ENCODE measurements around the gene POLA2. TPM values are rescaled to one million over a fixed set of nuclear protein-coding genes. Genes with fewer than 3 reads are reported as not detected.

Gene POLA2
- total and polyA plus RNA-seq, 9 of the 15 experiments (the other 6 are each of a cell fraction or from before 2014, with no cell fraction given) = 2.7 to 134 (median 44.4) TPM

- Histone ChIP-seq H3K79me2 (ENCODE audit: control insufficient read depth, insufficient read depth, low read length) (no peaks in the 10 kb centered on the region), H3K36me3 (ENCODE audit: control insufficient read depth, insufficient read depth, low read length) (peaks cover 8% of the 10 kb centered on the region; the same call in 1 of the 3 replicates), H3K9ac (ENCODE audit: insufficient read depth in 1 of 2, low read depth in 2 of 2, low read length in 2 of 2) (peak overlapping the region in 1 of 2 experiments; percentile 10; a peak in 1 of 4 replicates), H3K9me3 (replicated peaks; ENCODE audit: control insufficient read depth, insufficient read depth, low read depth, low read length) (no peaks in the 10 kb centered on the region), H2AFZ (ENCODE audit: low read depth, low read length) (no peak overlapping the region), H3K9me1 (ENCODE audit: control insufficient read depth, insufficient read depth, low read length) (no peaks in the 10 kb centered on the region), H3K27ac (ENCODE audit: extremely low read depth, low read depth, low read length) (no peak overlapping the region), H3K4me3 (no peak overlapping the region), H4K20me1 (replicated peaks; ENCODE audit: control insufficient read depth, insufficient read depth, low read length) (no peaks in the 10 kb centered on the region), H3K4me1 (replicated peaks in 1 of 2; ENCODE audit: control insufficient read depth in 2 of 2, insufficient read depth in 2 of 2, low read length in 2 of 2) (peaks cover 5 to 17% of the 10 kb centered on the region in 2 experiments; a peak in 3 of 5 replicates), H3K27me3 (ENCODE audit: control insufficient read depth in 2 of 2, insufficient read depth in 2 of 2, low read length in 2 of 2) (no peaks in the 10 kb centered on the region), H3K4me2 (ENCODE audit: insufficient read depth, low read length) (no peak overlapping the region)
- DNase-seq (ENCODE audit: extremely low read depth in 1 of 4, low spot score in 3 of 4) (no peak), ATAC-seq (no peak), FAIRE-seq (no peak)
- ChIA-PET CTCF (ENCODE audit: low intra/inter-chr PET ratio) (no interaction called here), POLR2A (interaction anchor here (0.6 to 0.7 kb wide), 2 partner anchors 109 to 172 kb away, joined by 3 to 4 read pairs; no protein-coding TSS in a partner anchor)
- in situ Hi-C loops (cut with MboI) = no loop called here
- intact Hi-C loops (cut with micrococcal nuclease) = no loop called here
- 67% methylated on average over 6 of the region's 6 CpGs for WGBS (ENCODE audit: insufficient coverage, low coverage, missing lambda C conversion rate)
- BruUV-seq (replicated peaks) = no TSS peak
- TF ChIP-seq ZBTB26 (CRISPR knock-in tag; IDR thresholded peaks at IDR 0.05) (no peak), ZNF347 (CRISPR knock-in tag; IDR thresholded peaks at IDR 0.05; ENCODE audit: low read depth) (no peak), TEAD2 (tag; IDR thresholded peaks at IDR 0.05) (no peak), PHB2 (IDR thresholded peaks at IDR 0.05; ENCODE audit: low read depth) (no peak), SMARCA4 (IDR thresholded peaks at IDR 0.05) (no peak), POLR2G (IDR thresholded peaks at IDR 0.05; ENCODE audit: low read depth, low read length) (no peak), NONO (IDR thresholded peaks at IDR 0.05; ENCODE audit: low read depth in 2 of 2, low read length in 1 of 2) (no peak), ARID2 (IDR thresholded peaks at IDR 0.05) (no peak), SREBF1 (IDR thresholded peaks at IDR 0.05; ENCODE audit: borderline replicate concordance, low read depth, low read length) (no peak), SIX5 (IDR thresholded peaks at IDR 0.05; ENCODE audit: borderline replicate concordance in 1 of 2, insufficient read depth in 1 of 2, low read depth in 1 of 2, low read length in 2 of 2) (no peak), RNF2 (IDR thresholded peaks at IDR 0.05) (no peak), THRAP3 (IDR thresholded peaks at IDR 0.05; ENCODE audit: borderline replicate concordance) (no peak), MBD1 (CRISPR knock-in tag; IDR thresholded peaks at IDR 0.05) (no peak), SP2 (IDR thresholded peaks at IDR 0.05; ENCODE audit: extremely low read depth, low read depth, low read length, poor library complexity, severe bottlenecking) (no peak), DDX20 (tag; IDR thresholded peaks at IDR 0.05; ENCODE audit: low read depth) (no peak), YY1 (IDR thresholded peaks at IDR 0.05; ENCODE audit: borderline replicate concordance in 1 of 3, control insufficient read depth in 1 of 3, extremely low read depth in 1 of 3, insufficient read depth in 3 of 3, insufficient read length in 1 of 3, insufficient replicate concordance in 2 of 3, low read depth in 1 of 3, low read length in 2 of 3) (no peak), RAD51 (IDR thresholded peaks at IDR 0.05; ENCODE audit: borderline replicate concordance, low read depth) (no peak), NRF1 (conservative IDR thresholded peaks at IDR 0.05 in 1 of 2, IDR thresholded peaks at IDR 0.05 in 1 of 2) (no peak)
Observed at GRCh38 chr11:65307298-65308229, 45.8 kb downstream of the POLA2 start.
